NCI-H460 (cell line): ENCODE data around the gene BACH1. TPM values are rescaled to one million over a fixed set of nuclear protein-coding genes. Genes with fewer than 3 reads are reported as not detected.

Source experiments
- DNase-seq: peaks from one replicate; pipeline ENCODE4 v3.0.0-alpha.2; 2016; ENCODE audit warnings: low read depth; ENCODE audit errors: extremely low read depth
- total RNA-seq: library from RNA; depleted of rRNA; stranded (reverse); fragments of >200 nt; shearing (Covaris generic); gene quantifications from 2 replicates; pipeline ENCODE4 v1.2.3, GENCODE V29; 2014

BACH1 gene
- total RNA-seq, 1 experiment from 2014 or later: 53.6 TPM

GRCh38 chr21:29312981-29313380 lies 14.3 kb downstream of the BACH1 start:
- no peak for DNase-seq

- DNase-seq: no peak
Observed at GRCh38 chr21:29313662-29314408, 15.1 kb downstream of the BACH1 start.

- no peak for DNase-seq
Observed at GRCh38 chr21:29315131-29315749, 16.5 kb downstream of the BACH1 start.

DNA sequence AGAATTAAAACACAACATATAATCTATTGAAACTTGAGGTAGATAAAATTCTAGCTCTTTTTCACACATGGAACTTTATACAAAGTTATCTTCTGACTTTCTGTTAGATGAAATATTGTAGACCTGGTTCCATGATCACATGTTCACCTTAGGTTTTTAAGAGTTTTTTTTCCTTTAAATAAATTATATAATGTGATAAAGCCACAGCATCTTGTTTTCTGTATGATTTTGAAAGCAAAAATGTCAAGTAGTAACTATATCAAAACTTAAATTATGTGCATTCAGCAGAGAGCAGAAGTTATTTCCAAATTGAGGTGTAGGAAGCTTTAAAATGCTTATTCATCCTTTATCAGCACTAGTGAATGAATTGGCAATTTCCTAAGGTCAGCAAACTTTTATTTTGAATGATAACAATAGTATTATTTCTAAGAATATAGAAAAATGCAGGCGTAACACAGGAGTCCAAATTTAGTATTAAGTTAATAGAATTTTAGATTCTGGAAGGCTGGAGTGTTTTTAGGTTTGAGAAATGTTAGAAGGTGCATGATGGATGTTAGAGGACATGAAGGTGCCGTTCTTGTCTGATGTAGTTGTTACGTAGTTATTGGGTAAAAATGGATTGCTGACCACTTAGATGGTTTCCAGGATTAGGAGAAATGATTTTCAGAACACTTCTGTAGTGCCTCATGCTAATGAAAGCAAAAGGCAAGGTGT lies 17.5 kb downstream of the BACH1 start:
- DNase-seq: no peak

DNA sequence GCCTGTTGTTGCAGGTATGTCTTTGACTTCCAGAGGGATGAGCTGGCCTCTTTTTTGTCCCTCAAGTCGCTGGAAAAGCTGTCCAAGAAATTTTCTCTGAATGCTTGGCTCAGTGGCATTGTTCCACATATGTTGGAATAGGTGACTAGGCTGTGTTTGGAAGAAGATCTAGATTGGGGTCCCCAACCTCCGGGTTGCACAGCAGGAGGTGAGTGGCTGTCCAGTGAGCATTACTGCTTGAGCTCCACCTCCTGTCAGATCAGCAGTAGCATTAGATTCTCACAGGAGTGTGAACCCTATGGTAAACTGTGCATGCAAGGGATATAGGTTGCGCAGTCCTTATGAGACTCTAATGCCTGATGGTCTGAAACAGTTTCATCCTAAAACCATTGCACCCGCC lies 18.1 kb downstream of the BACH1 start:
- no peak for DNase-seq

DNA sequence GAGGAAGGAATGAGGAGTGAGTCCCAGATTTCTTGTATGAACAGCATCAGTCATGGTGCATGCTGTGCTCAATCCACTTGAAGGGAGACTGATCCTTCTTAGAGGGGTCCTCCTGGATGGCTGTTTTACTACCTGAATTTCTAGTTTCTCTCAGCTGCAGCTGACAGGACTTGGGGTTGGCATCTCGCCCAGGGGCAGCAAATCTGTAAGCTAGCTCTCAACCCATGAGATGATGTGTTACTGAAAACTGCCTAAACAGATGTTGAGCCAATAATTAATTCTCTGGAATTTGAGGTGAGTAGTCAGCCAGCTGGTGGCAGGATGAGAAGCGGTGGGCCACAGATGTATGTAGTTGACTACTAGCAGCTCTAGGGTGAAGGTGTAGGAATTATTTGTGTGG lies 19.6 kb downstream of the BACH1 start:
- no peak for DNase-seq

GRCh38 chr21:29320031-29320430 lies 21.3 kb downstream of the BACH1 start:
- no peak for DNase-seq

- no peak for DNase-seq
Observed at GRCh38 chr21:29321217-29321616, 22.5 kb downstream of the BACH1 start.

- no peak for DNase-seq
Observed at GRCh38 chr21:29321932-29322928, 23.5 kb downstream of the BACH1 start.

- no peak for DNase-seq
Observed at GRCh38 chr21:29323189-29323588, 24.5 kb downstream of the BACH1 start.

- DNase-seq: no peak
Observed at GRCh38 chr21:29326914-29327554, 28.3 kb downstream of the BACH1 start.

GRCh38 chr21:29329406-29329805 lies 30.7 kb downstream of the BACH1 start:
- DNase-seq: no peak

- no peak for DNase-seq
Observed at GRCh38 chr21:29330797-29331196, 32.1 kb downstream of the BACH1 start.

DNA sequence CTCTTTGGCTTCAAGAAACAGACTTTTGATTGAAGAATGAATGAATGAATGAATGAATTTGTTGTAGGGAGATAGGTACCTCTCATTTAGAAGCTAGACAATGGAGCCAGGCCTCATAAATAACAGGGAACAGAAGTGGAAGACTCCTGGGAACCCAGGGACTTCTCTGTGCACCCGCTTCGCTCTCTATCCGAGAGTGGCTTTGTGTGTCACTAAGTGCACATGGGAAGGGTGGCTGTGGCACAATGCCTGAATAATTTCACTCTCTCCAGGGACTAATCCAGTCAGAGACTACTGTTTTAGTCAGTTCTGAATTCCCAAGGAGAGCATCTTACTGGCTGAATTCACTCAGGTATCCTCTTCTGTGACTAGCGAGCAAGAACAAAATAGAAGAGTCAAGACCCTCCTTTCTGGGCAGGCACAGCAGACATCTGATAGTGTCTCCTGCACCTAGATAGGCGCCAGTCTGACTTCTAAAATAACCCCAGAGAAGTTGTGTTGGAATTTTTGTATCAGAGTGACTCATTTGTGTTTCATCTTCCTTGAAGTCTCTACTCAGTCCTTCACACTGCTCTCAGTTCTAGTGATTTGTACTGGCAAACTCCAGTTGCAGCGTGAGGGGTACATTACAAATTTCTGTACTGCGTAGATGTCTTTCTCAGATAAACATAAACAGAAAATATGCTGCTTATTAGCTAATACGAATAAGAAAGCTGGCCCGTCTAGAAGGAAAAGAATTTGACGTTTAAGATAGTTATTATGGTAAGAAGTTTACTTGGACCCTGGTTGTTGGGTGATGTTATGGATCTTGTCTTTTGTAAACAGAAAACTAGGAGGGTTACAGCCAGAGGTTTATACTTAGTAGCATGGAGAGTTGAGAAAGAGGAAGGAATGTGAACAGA lies 34.0 kb downstream of the BACH1 start:
- DNase-seq: no peak

DNA sequence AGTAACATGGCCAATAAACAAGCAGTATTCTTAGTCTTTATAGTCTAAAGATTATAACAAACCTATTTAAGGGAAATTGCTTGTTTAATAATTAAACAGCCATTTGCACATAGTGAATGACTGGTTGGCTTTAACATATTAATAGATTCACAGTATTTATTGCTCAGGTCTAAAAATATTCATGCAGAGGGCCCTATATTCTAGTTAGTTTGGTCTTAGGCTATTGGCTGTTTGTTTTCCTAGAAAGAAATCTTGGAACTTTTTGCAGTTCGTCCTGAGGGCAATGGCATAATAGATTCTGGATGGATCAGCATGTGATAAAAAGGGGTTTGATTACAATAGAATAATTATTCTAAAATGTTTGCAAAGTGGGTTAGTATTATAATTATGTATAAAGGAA lies 34.7 kb downstream of the BACH1 start:
- DNase-seq: no peak

- DNase-seq: no peak
Observed at GRCh38 chr21:29334717-29335428, 36.2 kb downstream of the BACH1 start.

DNA sequence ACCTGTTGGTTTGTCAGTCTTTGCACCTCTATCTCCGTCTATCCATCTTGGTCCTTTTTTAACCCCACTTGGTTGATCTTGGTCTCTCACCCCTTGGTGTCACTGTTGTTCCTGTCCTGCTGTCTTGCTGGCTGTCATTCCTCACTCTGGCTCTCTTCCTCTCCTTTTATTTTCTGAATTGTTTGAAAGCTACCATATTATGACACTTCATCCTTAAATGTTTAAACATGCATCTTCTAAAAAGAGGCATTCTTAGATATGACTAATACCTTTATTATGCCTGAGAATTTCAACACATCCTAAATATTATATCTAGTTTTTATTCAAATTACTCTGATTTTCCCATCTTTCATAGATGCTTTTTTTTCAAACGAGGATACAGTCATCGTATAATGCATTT lies 37.0 kb downstream of the BACH1 start:
- DNase-seq: no peak

DNA sequence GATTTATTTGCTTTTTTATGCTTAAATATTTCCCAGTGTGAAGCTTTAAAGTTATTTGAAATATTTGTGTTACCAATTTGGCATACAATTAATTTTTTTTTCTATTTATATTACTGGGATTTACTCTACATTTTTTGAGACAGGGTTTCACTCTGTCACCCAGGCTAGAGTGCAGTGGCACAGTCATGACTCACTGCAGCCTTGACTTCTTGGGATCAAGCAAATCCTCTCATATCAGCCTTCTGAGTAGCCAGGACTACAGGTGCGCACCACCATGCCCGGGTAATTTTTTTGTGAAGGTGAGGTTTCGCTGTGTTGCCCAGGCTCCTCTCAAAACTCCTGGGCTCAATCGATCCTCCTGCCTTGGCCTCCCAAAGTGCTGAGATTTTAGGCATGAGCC lies 39.5 kb downstream of the BACH1 start:
- no peak for DNase-seq
